H1 (cell line): ENCODE results near the gene VAMP2. TPM values are rescaled to one million over a fixed set of nuclear protein-coding genes. Genes with fewer than 3 reads are reported as not detected.
A peak's percentile ranks its signal among the peaks of the same experiment; 100 is the strongest.

Source experiments
- BACH1 ChIP-seq: IDR thresholded peaks from 2 replicates; pipeline ENCODE4 v1.6.1; 2012; ENCODE audit warnings: low read length, improper control_type of control experiment
- JUN ChIP-seq: IDR thresholded peaks from 2 replicates; pipeline ENCODE4 v1.6.1; 2011; ENCODE audit warnings: low read depth, mild to moderate bottlenecking, improper control_type of control experiment, low read length
- MAFK ChIP-seq: IDR thresholded peaks from 2 replicates; pipeline ENCODE4 v1.6.1; 2012; ENCODE audit warnings: low read depth, mild to moderate bottlenecking, improper control_type of control experiment, low read length
- RXRA ChIP-seq: IDR thresholded peaks from 2 replicates; pipeline ENCODE4 v1.6.1; 2011; ENCODE audit warnings: low read depth, mild to moderate bottlenecking, low read length, moderate library complexity; ENCODE audit not compliant: insufficient read depth
- SIN3A ChIP-seq, 2 experiments: IDR thresholded peaks in 1 of 2; conservative IDR thresholded peaks in 1 of 2; 2 replicates each; pipeline ENCODE4 v1.6.1; 2011 to 2012; ENCODE audit warnings: low read length in 2 of 2, improper control_type of control experiment in 1 of 2, low read depth in 1 of 2, mild to moderate bottlenecking in 1 of 2
- TBP ChIP-seq: IDR thresholded peaks from 2 replicates; pipeline ENCODE4 v1.6.1; 2011; ENCODE audit warnings: low read depth, low read length, improper control_type of control experiment
- polyA plus RNA-seq, 7 experiments: library from polyadenylated mRNA; depleted of rRNA in 3 of 7; stranded (reverse) in 5 of 7; unstranded in 2 of 7; fragments of >200 nt in 5 of 7; fragments of 200-250 nt in 2 of 7; gene quantifications; 1 replicate in 5 of 7; 2 replicates in 1 of 7; 4 replicates in 1 of 7; pipeline versions ENCODE4 v1.2.1 to v1.2.3, GENCODE V29; 2011 to 2013; ENCODE audit warnings: missing spikeins in 2 of 7, mixed read lengths in 2 of 7
- total RNA-seq: library from RNA; stranded (reverse); fragmentation: NEBNext Ultra II Directional; extraction: Animal tissue kit (Norgen Biotek cat#: 25700); gene quantifications from 2 replicates; pipeline ENCODE4 v1.2.1, GENCODE V29; 2021
- TF ChIP-seq, protein P1 (sequence below): IDR thresholded peaks from 2 replicates; pipeline ENCODE4 v1.6.1; 2012; ENCODE audit warnings: low read length, inconsistent platforms
- TF ChIP-seq, protein P2 (sequence below): IDR thresholded peaks from 2 replicates; pipeline ENCODE4 v1.6.1; 2012; ENCODE audit warnings: inconsistent platforms

The VAMP2 gene
- total and polyA plus RNA-seq, 2 of the 8 experiments (the other 6 are each of a cell fraction or from before 2014, with no cell fraction given), result 19.3 to 20.5 TPM

DNA sequence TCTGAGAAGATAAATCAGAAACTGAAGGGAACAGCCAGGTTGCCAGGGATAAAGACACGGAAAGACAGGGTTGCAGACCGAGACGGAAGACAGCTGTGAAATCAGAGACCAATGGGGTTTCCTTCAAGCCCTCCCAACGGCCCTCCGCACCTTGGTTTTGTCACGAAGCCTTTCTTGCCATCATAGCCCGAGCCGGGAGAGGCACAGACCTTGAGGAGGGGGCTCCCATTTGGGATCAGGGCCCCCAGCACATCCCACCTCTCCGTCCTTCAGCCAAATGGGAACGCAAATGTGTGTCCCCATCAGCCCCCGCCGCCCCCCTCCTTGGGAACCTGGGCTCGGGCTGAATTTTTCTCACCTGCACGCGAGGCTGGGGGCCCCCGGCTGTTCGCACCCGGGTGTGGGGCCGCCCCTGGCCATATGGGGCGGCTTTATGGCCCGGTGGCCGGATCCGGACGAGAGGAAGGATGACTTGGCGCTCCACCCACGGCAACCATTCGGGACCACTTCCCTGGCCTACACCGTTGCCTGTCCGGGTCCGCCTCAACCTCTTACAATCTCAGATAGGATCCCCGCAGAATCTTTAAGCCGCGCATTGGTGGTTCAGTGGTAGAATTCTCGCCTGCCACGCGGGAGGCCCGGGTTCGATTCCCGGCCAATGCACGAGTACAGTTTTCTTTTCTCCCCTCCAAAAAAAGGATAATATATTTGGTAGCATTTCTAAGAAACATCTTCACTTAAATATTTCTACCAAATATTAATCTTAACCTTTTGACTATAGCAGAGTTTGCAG lies 37.4 kb downstream of the VAMP2 start (continued):
- TF ChIP-seq JUN (no peak), SIN3A (conservative IDR thresholded peaks at IDR 0.05 in 1 of 2, IDR thresholded peaks at IDR 0.05 in 1 of 2; ENCODE audit: low read depth in 1 of 2, low read length in 2 of 2) (peak in 1 of 2 experiments; percentile 49; a peak in 1 of 4 replicates), BACH1 (peak; percentile 82), MAFK (peak; percentile 34; the same call in 1 of the 2 replicates), TBP (peak; percentile 100), RXRA (no peak)
- TF ChIP-seq, protein P1, sequence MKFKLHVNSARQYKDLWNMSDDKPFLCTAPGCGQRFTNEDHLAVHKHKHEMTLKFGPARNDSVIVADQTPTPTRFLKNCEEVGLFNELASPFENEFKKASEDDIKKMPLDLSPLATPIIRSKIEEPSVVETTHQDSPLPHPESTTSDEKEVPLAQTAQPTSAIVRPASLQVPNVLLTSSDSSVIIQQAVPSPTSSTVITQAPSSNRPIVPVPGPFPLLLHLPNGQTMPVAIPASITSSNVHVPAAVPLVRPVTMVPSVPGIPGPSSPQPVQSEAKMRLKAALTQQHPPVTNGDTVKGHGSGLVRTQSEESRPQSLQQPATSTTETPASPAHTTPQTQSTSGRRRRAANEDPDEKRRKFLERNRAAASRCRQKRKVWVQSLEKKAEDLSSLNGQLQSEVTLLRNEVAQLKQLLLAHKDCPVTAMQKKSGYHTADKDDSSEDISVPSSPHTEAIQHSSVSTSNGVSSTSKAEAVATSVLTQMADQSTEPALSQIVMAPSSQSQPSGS, result peak; percentile 56; the same call in 1 of the 2 replicates
- TF ChIP-seq, protein P2, sequence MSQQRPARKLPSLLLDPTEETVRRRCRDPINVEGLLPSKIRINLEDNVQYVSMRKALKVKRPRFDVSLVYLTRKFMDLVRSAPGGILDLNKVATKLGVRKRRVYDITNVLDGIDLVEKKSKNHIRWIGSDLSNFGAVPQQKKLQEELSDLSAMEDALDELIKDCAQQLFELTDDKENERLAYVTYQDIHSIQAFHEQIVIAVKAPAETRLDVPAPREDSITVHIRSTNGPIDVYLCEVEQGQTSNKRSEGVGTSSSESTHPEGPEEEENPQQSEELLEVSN, result 0 out of 2 replicates have a peak, but pooled peaks have one; percentile 14
- TF ChIP-seq, all 59 proteins: peak for 15
